ENCODE results near the gene MARVELD2.
A peak's percentile ranks its signal among the peaks of the same experiment; 100 is the strongest.
"Not testable (repeated sequence)": the region's sequence is repeated elsewhere in the genome, so short reads cannot be mapped to it uniquely, and the experiment has no call there.

Gene MARVELD2

DNA sequence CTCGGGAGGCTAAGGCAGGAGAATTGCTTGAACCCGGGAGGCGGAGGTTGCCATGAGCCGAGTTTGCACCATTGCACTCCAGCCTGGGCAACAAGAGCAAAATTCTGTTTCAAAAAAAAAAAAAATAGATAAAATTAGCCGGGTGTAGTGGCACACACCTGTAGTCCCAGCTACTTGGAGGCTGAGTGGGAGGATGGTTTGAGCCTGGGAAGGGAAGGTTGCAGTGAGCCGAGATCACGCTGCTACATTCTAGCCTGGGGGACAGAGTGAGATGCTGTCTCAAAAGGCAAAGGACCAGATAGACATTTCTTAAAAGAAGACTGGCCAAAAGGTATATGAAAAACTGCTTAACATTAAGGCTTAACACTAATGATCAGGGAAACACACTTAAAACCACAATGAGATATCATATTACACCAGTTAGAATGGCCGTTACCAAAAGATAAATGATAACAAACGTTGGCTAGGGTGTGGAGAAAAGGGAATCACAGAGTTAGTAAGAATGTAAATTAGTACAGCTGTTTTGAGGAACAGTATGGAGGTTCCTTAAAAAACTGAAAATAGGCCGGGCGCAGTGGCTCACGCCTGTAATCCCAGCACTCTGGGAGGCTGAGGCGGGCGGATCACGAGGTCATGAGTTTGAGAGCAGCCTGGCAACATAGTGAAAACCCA, 10.1 kb upstream of the MARVELD2 start:
- H3K27me3 ChIP-seq (ENCODE audit: control insufficient read depth in 5 of 5, insufficient read depth in 4 of 5, low read length in 5 of 5): no peaks in the 10 kb centered on the region
- H3K9ac ChIP-seq (ENCODE audit: low read length in 5 of 5): no peak overlapping the region
- H3K9me3 ChIP-seq (ENCODE audit: control insufficient read depth in 5 of 5, low read length in 5 of 5): peaks cover 0 to 6% (median 0%) of the 10 kb centered on the region in 5 donors
- no peak overlapping the region for H3K4me3 ChIP-seq (ENCODE audit: low read depth in 1 of 5, low read length in 5 of 5)
- H3K36me3 ChIP-seq (ENCODE audit: control insufficient read depth in 5 of 5, insufficient read depth in 5 of 5, low read length in 5 of 5): peaks cover 8 to 51% (median 36%) of the 10 kb centered on the region in 5 donors
- no peak overlapping the region for H3K27ac ChIP-seq (ENCODE audit: low read depth, low read length)
- H3K4me1 ChIP-seq (ENCODE audit: control insufficient read depth in 5 of 5, insufficient read depth in 5 of 5, low read length in 5 of 5): no peaks in the 10 kb centered on the region

GRCh38 chr5:69415584-69415958, 655 bp downstream of the MARVELD2 start:
- no peak overlapping the region for H3K27ac ChIP-seq (ENCODE audit: low read depth, low read length)

GRCh38 chr5:69416180-69416579, 1.3 kb downstream of the MARVELD2 start:
- peaks cover 13 to 38% (median 22%) of the 10 kb centered on the region in 5 donors for H3K36me3 ChIP-seq (ENCODE audit: control insufficient read depth in 5 of 5, insufficient read depth in 5 of 5, low read length in 5 of 5)
- H3K4me3 ChIP-seq (ENCODE audit: low read depth in 1 of 5, low read length in 5 of 5): no peak overlapping the region
- peaks cover 0 to 9% (median 2%) of the 10 kb centered on the region in 5 donors for H3K4me1 ChIP-seq (ENCODE audit: control insufficient read depth in 5 of 5, insufficient read depth in 5 of 5, low read length in 5 of 5)
- H3K27ac ChIP-seq (ENCODE audit: low read depth, low read length): no peak overlapping the region
- no peaks in the 10 kb centered on the region for H3K27me3 ChIP-seq (ENCODE audit: control insufficient read depth in 5 of 5, insufficient read depth in 4 of 5, low read length in 5 of 5)
- H3K9ac ChIP-seq (ENCODE audit: low read length in 5 of 5): no peak overlapping the region
- H3K9me3 ChIP-seq (ENCODE audit: control insufficient read depth in 5 of 5, low read length in 5 of 5): no peaks in the 10 kb centered on the region

More at GRCh38 chr5:69415584-69415958, 655 bp downstream of the MARVELD2 start:
- Histone ChIP-seq H3K9ac (ENCODE audit: low read length in 5 of 5) (peak overlapping the region in 2 of 5 donors; percentile 7 to 55), H3K36me3 (ENCODE audit: control insufficient read depth in 5 of 5, insufficient read depth in 5 of 5, low read length in 5 of 5) (peaks cover 14 to 40% (median 22%) of the 10 kb centered on the region in 5 donors), H3K9me3 (ENCODE audit: control insufficient read depth in 5 of 5, low read length in 5 of 5) (no peaks in the 10 kb centered on the region), H3K4me1 (ENCODE audit: control insufficient read depth in 5 of 5, insufficient read depth in 5 of 5, low read length in 5 of 5) (peaks cover 0 to 9% (median 2%) of the 10 kb centered on the region in 5 donors), H3K27me3 (ENCODE audit: control insufficient read depth in 5 of 5, insufficient read depth in 4 of 5, low read length in 5 of 5) (no peaks in the 10 kb centered on the region), H3K4me3 (ENCODE audit: low read depth in 1 of 5, low read length in 5 of 5) (peak overlapping the region in 3 of 5 donors; percentile 51 to 65 (median 58))

GRCh38 chr5:69416699-69417098, 1.8 kb downstream of the MARVELD2 start:
- H3K4me3 ChIP-seq (ENCODE audit: low read depth in 1 of 5, low read length in 5 of 5): no peak overlapping the region
- no peaks in the 10 kb centered on the region for H3K9me3 ChIP-seq (ENCODE audit: control insufficient read depth in 5 of 5, low read length in 5 of 5)
- peaks cover 0 to 9% (median 2%) of the 10 kb centered on the region in 5 donors for H3K4me1 ChIP-seq (ENCODE audit: control insufficient read depth in 5 of 5, insufficient read depth in 5 of 5, low read length in 5 of 5)
- H3K36me3 ChIP-seq (ENCODE audit: control insufficient read depth in 5 of 5, insufficient read depth in 5 of 5, low read length in 5 of 5): peaks cover 8 to 33% (median 17%) of the 10 kb centered on the region in 5 donors
- H3K27ac ChIP-seq (ENCODE audit: low read depth, low read length): no peak overlapping the region
- H3K27me3 ChIP-seq (ENCODE audit: control insufficient read depth in 5 of 5, insufficient read depth in 4 of 5, low read length in 5 of 5): no peaks in the 10 kb centered on the region
- H3K9ac ChIP-seq (ENCODE audit: low read length in 5 of 5): no peak overlapping the region

- Histone ChIP-seq H3K4me3 (ENCODE audit: low read depth in 1 of 5, low read length in 5 of 5) (no peak overlapping the region), H3K4me1 (ENCODE audit: control insufficient read depth in 5 of 5, insufficient read depth in 5 of 5, low read length in 5 of 5) (peaks cover 0 to 9% (median 2%) of the 10 kb centered on the region in 5 donors), H3K27me3 (ENCODE audit: control insufficient read depth in 5 of 5, insufficient read depth in 4 of 5, low read length in 5 of 5) (no peaks in the 10 kb centered on the region), H3K9me3 (ENCODE audit: control insufficient read depth in 5 of 5, low read length in 5 of 5) (no peaks in the 10 kb centered on the region), H3K9ac (ENCODE audit: low read length in 5 of 5) (no peak overlapping the region), H3K27ac (ENCODE audit: low read depth, low read length) (no peak overlapping the region), H3K36me3 (ENCODE audit: control insufficient read depth in 5 of 5, insufficient read depth in 5 of 5, low read length in 5 of 5) (peaks cover 4 to 19% (median 12%) of the 10 kb centered on the region in 5 donors)
These were observed 3.6 kb downstream of the MARVELD2 start for GRCh38 chr5:69418554-69418953.

DNA sequence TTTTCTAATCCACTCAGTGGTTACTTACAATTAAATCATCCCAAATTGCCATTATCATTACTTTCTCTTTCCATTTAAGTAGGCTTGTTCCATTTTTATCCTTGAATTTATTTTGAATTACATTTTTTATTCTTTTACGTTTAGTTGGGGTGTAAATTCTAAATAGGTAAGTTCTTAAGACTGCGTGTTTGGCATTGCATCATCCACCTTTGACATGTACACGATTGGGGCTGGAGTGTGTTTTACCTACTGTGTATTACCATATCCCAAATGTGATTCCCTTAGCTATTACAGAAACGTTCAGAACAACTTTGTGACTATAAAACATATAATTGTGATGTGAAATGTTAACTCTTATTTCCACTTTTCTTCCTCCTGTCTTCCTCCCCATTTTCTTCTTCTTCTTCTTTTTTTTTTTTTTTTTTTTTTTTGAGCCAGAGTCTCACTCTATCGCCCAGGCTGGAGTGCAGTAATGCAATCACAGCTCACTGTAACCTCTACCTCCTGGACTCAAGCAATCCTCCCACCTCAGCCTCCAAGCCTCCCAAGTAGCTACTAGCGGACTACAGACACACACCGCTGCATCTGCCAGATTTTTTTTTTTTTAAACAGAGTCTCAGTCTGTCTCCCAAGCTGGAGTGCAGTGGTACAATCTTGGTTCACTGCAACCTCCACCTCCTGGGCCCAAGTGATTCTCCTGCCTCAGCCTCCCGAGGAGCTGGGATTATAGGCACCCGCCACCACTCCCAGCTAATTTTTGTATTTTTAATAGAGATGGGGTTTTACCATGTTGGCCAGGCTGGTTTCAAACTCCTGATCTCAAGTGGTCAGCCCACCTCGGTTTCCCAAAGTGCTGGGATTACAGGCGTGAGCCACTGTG, 16.7 kb downstream of the MARVELD2 start:
- H3K9me3 ChIP-seq (ENCODE audit: control insufficient read depth in 5 of 5, low read length in 5 of 5): no peaks in the 10 kb centered on the region
- no peaks in the 10 kb centered on the region for H3K36me3 ChIP-seq (ENCODE audit: control insufficient read depth in 5 of 5, insufficient read depth in 5 of 5, low read length in 5 of 5)
- no peaks in the 10 kb centered on the region for H3K27me3 ChIP-seq (ENCODE audit: control insufficient read depth in 5 of 5, insufficient read depth in 4 of 5, low read length in 5 of 5)
- H3K4me1 ChIP-seq (ENCODE audit: control insufficient read depth in 5 of 5, insufficient read depth in 5 of 5, low read length in 5 of 5): no peaks in the 10 kb centered on the region
- H3K27ac ChIP-seq (ENCODE audit: low read depth, low read length): no peak overlapping the region
- no peak overlapping the region for H3K4me3 ChIP-seq (ENCODE audit: low read depth in 1 of 5, low read length in 5 of 5)
- H3K9ac ChIP-seq (ENCODE audit: low read length in 5 of 5): no peak overlapping the region

- no peak overlapping the region for H3K9ac ChIP-seq (ENCODE audit: low read length in 5 of 5)
- H3K36me3 ChIP-seq (ENCODE audit: control insufficient read depth in 5 of 5, insufficient read depth in 5 of 5, low read length in 5 of 5): no peaks in the 10 kb centered on the region
- H3K27ac ChIP-seq (ENCODE audit: low read depth, low read length): no peak overlapping the region
- H3K9me3 ChIP-seq (ENCODE audit: control insufficient read depth in 5 of 5, low read length in 5 of 5): no peaks in the 10 kb centered on the region
- H3K27me3 ChIP-seq (ENCODE audit: control insufficient read depth in 5 of 5, insufficient read depth in 4 of 5, low read length in 5 of 5): no peaks in the 10 kb centered on the region
- H3K4me3 ChIP-seq (ENCODE audit: low read depth in 1 of 5, low read length in 5 of 5): no peak overlapping the region
- H3K4me1 ChIP-seq (ENCODE audit: control insufficient read depth in 5 of 5, insufficient read depth in 5 of 5, low read length in 5 of 5): no peaks in the 10 kb centered on the region
These were observed 17.7 kb downstream of the MARVELD2 start for GRCh38 chr5:69432412-69433206.

DNA sequence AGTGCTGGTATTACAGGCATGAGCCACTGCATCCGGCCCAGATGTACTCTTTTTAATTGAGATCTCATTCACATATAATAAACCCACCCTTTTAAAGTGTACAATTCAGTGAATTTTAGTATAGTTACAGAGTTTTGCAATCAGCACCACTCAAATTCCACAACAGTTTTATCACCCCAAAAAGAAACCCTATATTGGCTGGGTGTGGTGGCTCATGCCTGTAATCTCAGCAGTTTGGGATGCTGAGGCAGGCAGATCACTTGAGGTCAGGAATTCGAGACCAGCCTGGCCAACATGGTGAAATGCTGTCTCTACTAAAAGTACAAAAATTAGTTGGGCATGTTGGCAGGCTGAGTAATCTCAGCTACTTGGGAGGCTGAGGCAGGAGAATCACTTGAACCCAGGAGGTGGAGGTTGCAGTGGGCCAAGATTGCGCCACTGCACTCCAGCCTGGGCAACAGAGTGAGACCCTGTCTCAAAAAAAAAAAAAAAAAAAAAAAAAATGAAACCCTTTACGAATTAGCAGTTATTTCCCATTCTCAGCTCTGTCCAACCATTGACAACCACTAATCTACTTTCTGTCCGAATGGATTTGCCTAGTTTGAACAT, 20.5 kb downstream of the MARVELD2 start:
- not testable (repeated sequence) for H3K27ac ChIP-seq (ENCODE audit: low read depth, low read length); H3K4me1 ChIP-seq (ENCODE audit: control insufficient read depth in 5 of 5, insufficient read depth in 5 of 5, low read length in 5 of 5); H3K4me3 ChIP-seq (ENCODE audit: low read depth in 1 of 5, low read length in 5 of 5); H3K9ac ChIP-seq (ENCODE audit: low read length in 5 of 5); H3K36me3 ChIP-seq (ENCODE audit: control insufficient read depth in 5 of 5, insufficient read depth in 5 of 5, low read length in 5 of 5); H3K9me3 ChIP-seq (ENCODE audit: control insufficient read depth in 5 of 5, low read length in 5 of 5); H3K27me3 ChIP-seq (ENCODE audit: control insufficient read depth in 5 of 5, insufficient read depth in 4 of 5, low read length in 5 of 5)

GRCh38 chr5:69444127-69444754, 29.3 kb downstream of the MARVELD2 start:
- H3K27ac ChIP-seq (ENCODE audit: low read depth, low read length): no peak overlapping the region
- H3K9me3 ChIP-seq (ENCODE audit: control insufficient read depth in 5 of 5, low read length in 5 of 5): no peaks in the 10 kb centered on the region
- H3K9ac ChIP-seq (ENCODE audit: low read length in 5 of 5): no peak overlapping the region
- H3K27me3 ChIP-seq (ENCODE audit: control insufficient read depth in 5 of 5, insufficient read depth in 4 of 5, low read length in 5 of 5): no peaks in the 10 kb centered on the region
- H3K4me3 ChIP-seq (ENCODE audit: low read depth in 1 of 5, low read length in 5 of 5): no peak overlapping the region
- H3K36me3 ChIP-seq (ENCODE audit: control insufficient read depth in 5 of 5, insufficient read depth in 5 of 5, low read length in 5 of 5): no peaks in the 10 kb centered on the region
- no peaks in the 10 kb centered on the region for H3K4me1 ChIP-seq (ENCODE audit: control insufficient read depth in 5 of 5, insufficient read depth in 5 of 5, low read length in 5 of 5)
